Measurements from ENCODE around the gene HOMER1.
"Not testable (repeated sequence)": the region's sequence is repeated elsewhere in the genome, so short reads cannot be mapped to it uniquely, and the experiment has no call there.

Gene HOMER1

DNA sequence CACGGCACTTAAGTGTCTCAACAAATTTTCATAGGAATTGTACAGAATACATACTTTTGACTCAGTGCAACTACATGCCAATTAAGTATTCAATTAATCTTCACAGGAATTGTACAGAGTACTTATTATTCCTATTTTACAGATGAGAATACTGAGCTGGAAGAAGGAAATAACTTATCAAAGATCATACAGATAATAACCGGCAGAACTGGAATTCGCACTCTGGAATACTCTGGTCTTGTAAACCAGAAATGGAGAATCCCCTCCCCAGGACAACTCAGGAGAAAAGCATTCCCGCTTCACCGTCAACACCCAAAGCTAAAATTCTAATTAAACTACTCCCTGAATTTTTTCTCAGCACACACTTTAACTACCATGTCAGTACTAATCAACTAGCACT lies 112.7 kb downstream of the HOMER1 start:
- no peaks in the 10 kb centered on the region for H3K4me1 Mint-ChIP-seq (ENCODE audit: low read depth)
- H3K27ac Mint-ChIP-seq = no peak overlapping the region
- intact Hi-C loops (cut with micrococcal nuclease) = no loop called here
- H3K9me3 Mint-ChIP-seq = no peaks in the 10 kb centered on the region
- no peaks in the 10 kb centered on the region for H3K27me3 Mint-ChIP-seq
- no peaks in the 10 kb centered on the region for H3K36me3 Mint-ChIP-seq (ENCODE audit: low read depth)
- no peak overlapping the region for H3K4me3 Mint-ChIP-seq

DNA sequence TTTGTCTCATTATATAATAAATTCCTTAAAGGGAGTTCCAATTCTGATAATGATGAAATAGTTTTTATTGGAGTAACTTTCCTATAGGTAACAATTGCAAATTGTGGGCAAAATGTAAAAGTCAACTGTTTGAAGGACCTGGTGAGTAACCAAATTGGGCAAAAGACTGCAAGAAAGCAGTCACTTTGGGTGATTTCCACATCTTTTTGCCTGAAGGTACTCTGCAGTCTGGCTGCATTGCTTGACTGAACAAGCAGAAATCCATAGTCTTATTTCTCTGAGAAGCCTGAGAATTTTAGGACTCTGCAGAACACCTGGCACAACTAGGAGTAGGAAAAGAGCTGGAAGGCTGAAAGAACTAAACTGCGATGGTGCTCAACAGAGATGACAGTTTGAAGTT lies 114.9 kb downstream of the HOMER1 start:
- Mint-ChIP-seq H3K4me3 (no peak overlapping the region), H3K4me1 (ENCODE audit: low read depth) (no peaks in the 10 kb centered on the region), H3K9me3 (no peaks in the 10 kb centered on the region), H3K36me3 (ENCODE audit: low read depth) (no peaks in the 10 kb centered on the region), H3K27ac (no peak overlapping the region), H3K27me3 (no peaks in the 10 kb centered on the region)
- intact Hi-C loops (cut with micrococcal nuclease) = no loop called here

DNA sequence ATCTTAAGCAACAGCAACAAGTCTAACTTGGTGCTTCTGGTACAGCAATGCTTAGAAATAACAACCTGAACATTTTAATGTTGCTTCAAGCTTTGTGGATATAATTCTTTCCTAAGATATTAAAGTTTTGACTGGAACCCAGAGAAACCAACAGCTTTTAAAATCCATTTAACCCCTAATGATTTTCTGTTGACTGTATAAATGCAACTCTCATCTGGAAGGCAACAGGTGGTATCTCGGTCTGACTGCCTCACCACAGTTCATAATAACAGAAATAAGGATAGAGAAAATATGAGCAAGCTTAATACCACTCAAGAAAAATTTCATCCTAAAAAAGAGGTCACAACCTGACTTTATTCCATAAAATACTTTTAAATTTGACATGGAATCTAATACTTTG lies 116.9 kb downstream of the HOMER1 start:
- Mint-ChIP-seq H3K4me3 (no peak overlapping the region), H3K36me3 (ENCODE audit: low read depth) (no peaks in the 10 kb centered on the region), H3K27ac (no peak overlapping the region), H3K4me1 (ENCODE audit: low read depth) (no peaks in the 10 kb centered on the region), H3K27me3 (peaks cover 2% of the 10 kb centered on the region), H3K9me3 (no peaks in the 10 kb centered on the region)
- intact Hi-C loops (cut with micrococcal nuclease) = no loop called here

DNA sequence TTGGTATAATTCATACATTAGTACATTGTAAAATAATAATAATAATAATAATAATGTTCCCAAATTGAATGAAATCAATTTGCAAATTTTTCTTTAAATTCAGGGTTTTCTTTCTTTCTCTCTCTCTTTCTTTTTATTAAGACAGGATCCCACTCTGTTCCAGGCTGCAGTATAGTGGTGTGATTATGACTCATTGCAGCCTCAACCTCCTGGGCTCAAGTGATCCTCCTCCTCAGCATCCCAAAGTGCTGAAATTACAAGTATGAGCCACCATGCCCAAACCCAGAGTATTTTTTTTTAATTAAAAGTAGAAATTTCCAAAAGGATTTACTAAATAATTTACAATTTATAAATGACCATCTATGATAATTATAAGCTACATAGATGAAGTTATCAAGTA lies 117.7 kb downstream of the HOMER1 start:
- intact Hi-C loops (cut with micrococcal nuclease) = no loop called here
- Mint-ChIP-seq H3K9me3 (no peaks in the 10 kb centered on the region), H3K27me3 (peaks cover 2% of the 10 kb centered on the region), H3K27ac (no peak overlapping the region), H3K36me3 (ENCODE audit: low read depth) (no peaks in the 10 kb centered on the region), H3K4me1 (ENCODE audit: low read depth) (no peaks in the 10 kb centered on the region), H3K4me3 (no peak overlapping the region)

DNA sequence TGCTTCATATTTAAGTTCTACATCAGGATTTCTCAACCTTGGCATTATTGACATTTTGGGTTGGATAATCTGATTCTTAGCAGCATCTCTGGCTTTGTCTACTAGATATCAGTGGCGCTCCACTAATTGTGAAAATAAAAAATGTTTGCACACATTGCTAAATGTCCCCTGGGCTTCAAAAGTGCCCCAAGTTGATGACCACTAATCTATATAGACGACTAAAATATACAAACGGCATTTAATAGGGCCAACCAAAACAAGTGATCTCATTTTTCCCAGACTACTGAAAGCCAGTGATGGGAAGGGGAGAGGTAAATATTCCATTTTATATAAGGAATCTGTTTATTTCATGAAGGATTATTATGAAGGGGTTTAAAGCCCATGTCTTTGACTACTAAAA lies 118.6 kb downstream of the HOMER1 start:
- H3K27ac Mint-ChIP-seq = no peak overlapping the region
- intact Hi-C loops (cut with micrococcal nuclease) = no loop called here
- peaks cover 2% of the 10 kb centered on the region for H3K27me3 Mint-ChIP-seq
- no peak overlapping the region for H3K4me3 Mint-ChIP-seq
- no peaks in the 10 kb centered on the region for H3K36me3 Mint-ChIP-seq (ENCODE audit: low read depth)
- no peaks in the 10 kb centered on the region for H3K4me1 Mint-ChIP-seq (ENCODE audit: low read depth)
- H3K9me3 Mint-ChIP-seq = no peaks in the 10 kb centered on the region

DNA sequence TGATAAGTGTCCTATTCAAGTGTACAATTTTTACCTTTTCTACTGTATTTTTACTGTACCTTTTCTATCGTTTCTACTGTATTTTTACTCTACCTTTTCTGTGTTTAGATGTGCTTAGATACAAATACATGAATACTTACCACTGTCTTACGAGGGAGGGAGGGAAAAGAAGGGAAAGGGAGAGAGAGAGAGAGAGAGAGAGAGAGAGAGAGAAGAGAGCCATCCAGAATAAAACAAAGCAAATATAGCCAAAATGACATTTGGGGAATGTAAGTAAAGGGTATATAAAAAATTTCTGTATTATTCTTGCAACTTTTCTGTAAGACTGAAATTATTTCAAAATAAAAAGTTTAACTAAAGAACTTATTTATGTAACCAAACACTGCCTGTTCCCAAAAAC lies 121.2 kb downstream of the HOMER1 start:
- H3K4me1 Mint-ChIP-seq (ENCODE audit: low read depth) = no peaks in the 10 kb centered on the region
- H3K27ac Mint-ChIP-seq = no peak overlapping the region
- no peaks in the 10 kb centered on the region for H3K36me3 Mint-ChIP-seq (ENCODE audit: low read depth)
- H3K4me3 Mint-ChIP-seq = no peak overlapping the region
- H3K9me3 Mint-ChIP-seq = no peaks in the 10 kb centered on the region
- H3K27me3 Mint-ChIP-seq = peaks cover 2% of the 10 kb centered on the region
- intact Hi-C loops (cut with micrococcal nuclease) = no loop called here

DNA sequence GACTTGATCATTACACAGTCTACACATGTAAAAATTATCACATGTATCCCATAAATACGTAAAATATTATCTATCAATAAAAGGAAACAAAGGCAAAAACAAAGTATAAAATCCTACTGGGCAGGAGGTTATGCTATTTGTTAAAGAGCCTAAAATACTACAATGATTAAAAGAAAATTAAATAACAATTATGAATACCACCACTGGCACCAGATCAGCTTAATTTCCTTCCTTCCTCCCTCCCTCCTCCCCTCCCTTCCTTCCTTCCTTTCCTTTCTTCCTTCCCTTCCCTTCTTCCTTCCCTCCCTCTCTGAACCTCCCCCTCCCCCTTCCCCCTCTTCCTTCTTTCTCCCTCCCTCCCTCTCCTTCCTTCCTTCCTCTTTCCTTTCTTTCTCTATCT lies 127.3 kb downstream of the HOMER1 start:
- Mint-ChIP-seq H3K4me1 (ENCODE audit: low read depth) (peaks cover 5% of the 10 kb centered on the region), H3K36me3 (ENCODE audit: low read depth) (no peaks in the 10 kb centered on the region), H3K4me3 (no peak overlapping the region), H3K27me3 (no peaks in the 10 kb centered on the region), H3K9me3 (peaks cover 25% of the 10 kb centered on the region), H3K27ac (no peak overlapping the region)
- intact Hi-C loops (cut with micrococcal nuclease) = no loop called here

DNA sequence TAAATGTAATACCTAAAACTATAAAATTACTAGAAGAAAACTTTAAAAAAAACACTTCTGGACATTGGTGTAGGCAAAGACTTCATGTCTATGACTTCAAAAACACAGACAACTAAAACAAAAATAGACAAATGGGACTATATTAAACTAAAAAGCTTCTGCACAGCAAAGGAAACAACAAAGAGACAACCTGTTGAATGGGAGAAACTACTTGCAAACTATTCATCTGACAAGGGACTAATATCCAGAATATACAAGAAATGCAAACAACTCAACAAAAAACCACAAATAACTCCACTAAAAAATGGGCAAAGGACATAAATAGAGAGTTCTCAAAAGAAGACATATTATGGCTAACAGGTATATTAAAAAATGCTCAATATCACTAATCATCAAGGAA lies 128.8 kb downstream of the HOMER1 start:
- H3K4me1 Mint-ChIP-seq (ENCODE audit: low read depth); H3K36me3 Mint-ChIP-seq (ENCODE audit: low read depth); H3K4me3 Mint-ChIP-seq; H3K27me3 Mint-ChIP-seq; H3K27ac Mint-ChIP-seq; intact Hi-C loops (cut with micrococcal nuclease): not testable (repeated sequence)
- H3K9me3 Mint-ChIP-seq = peaks cover 34% of the 10 kb centered on the region

DNA sequence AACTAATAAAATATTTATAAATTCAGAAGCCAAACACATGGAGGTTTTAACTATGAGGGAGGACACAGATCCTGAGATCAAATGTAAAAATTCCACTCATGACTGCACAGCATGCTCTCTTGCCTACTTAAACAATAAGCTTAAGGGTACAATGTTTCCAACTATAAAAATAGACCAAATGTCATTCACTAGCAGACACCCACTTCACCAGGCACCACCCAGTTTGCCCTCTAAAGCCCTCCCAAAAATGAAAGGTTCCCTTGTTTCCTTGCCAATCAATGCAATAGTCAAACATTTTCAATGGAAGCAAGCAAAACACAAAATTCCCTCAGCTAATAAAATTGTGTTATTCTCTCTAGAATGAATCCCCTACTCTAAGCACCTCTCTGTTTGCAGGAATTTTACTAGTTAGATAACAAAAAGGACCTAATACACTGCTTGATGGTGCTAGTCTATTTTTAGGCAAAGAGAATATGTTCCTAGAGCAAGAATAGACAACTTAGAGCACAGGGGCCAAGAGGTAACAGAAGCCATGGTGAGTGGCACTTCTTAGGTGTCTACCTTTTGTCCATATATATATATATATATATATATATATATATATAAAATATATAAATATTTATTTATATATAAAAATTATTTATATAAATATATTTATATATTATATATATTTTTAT lies 135.3 kb downstream of the HOMER1 start:
- Mint-ChIP-seq H3K36me3 (ENCODE audit: low read depth) (no peaks in the 10 kb centered on the region), H3K4me1 (ENCODE audit: low read depth) (no peaks in the 10 kb centered on the region), H3K4me3 (no peak overlapping the region), H3K9me3 (peaks cover 33% of the 10 kb centered on the region), H3K27me3 (no peaks in the 10 kb centered on the region), H3K27ac (no peak overlapping the region)
- intact Hi-C loops (cut with micrococcal nuclease) = no loop called here

DNA sequence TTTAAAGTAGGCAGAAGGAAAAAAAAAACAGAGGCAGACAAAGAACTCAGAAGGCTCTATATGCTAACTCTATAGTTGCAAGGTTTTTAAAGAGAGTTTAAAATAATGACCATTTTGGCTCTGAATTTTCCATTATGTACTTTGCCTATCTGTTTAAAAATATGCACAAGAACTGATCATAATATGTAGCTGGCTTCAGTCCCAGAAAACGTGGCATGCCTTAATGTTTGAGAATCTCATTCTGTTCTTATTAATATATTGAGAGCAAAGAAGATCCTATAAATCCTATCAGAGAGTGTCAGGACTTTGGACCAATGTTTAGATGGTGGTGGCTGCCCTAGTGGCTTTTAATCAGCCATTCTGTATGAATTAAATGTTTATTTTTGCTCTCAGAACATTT lies 156.5 kb downstream of the HOMER1 start:
- Mint-ChIP-seq H3K36me3 (ENCODE audit: low read depth) (no peaks in the 10 kb centered on the region), H3K4me1 (ENCODE audit: low read depth) (no peaks in the 10 kb centered on the region), H3K27ac (no peak overlapping the region), H3K27me3 (no peaks in the 10 kb centered on the region), H3K4me3 (no peak overlapping the region), H3K9me3 (peaks cover 7% of the 10 kb centered on the region)
- intact Hi-C loops (cut with micrococcal nuclease) = no loop called here

DNA sequence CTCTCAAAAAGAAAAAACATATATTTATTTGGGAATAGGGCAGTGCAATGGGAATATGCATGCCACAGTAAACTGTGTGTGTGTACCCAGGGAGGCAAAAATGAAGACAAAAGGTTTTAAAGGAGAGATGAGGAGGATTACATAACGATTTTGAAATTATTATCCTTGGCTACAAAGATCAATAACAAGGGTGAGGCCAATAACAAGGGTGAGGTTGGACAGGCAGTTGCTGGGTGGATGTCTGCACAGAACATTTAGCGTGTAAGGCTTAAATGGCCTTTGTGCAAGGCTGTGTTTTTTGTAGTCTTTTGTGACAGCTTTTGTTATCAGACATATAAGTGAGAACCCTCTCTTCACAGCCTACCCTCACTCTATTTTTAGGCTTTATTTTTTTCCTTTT lies 164.1 kb downstream of the HOMER1 start:
- Mint-ChIP-seq H3K9me3 (peaks cover 9% of the 10 kb centered on the region), H3K36me3 (ENCODE audit: low read depth) (no peaks in the 10 kb centered on the region), H3K4me1 (ENCODE audit: low read depth) (no peaks in the 10 kb centered on the region), H3K27me3 (no peaks in the 10 kb centered on the region), H3K4me3 (no peak overlapping the region), H3K27ac (no peak overlapping the region)
- intact Hi-C loops (cut with micrococcal nuclease) = no loop called here

DNA sequence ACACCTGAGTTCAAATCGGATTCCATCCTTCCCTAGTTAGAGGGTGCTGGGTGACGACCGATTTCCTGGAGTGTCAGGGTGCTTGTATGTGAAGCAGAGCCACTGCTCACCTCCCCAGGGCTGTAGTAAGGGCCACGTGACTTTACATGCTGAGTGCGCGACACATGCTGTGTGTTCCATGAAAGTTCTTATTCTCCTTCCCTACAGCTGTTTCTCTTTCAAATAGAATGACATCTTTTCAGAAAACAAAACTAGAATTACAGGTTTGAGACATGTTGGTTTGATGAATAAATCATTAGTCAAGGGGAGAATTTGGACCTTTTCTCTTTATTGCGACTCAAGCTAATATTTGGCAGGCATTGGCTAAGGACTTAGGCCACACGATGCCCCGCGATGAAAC lies 164.9 kb downstream of the HOMER1 start:
- no peak overlapping the region for H3K27ac Mint-ChIP-seq
- H3K4me3 Mint-ChIP-seq = no peak overlapping the region
- no peaks in the 10 kb centered on the region for H3K4me1 Mint-ChIP-seq (ENCODE audit: low read depth)
- no peaks in the 10 kb centered on the region for H3K27me3 Mint-ChIP-seq
- intact Hi-C loops (cut with micrococcal nuclease) = no loop called here
- peaks cover 9% of the 10 kb centered on the region for H3K9me3 Mint-ChIP-seq
- H3K36me3 Mint-ChIP-seq (ENCODE audit: low read depth) = no peaks in the 10 kb centered on the region

DNA sequence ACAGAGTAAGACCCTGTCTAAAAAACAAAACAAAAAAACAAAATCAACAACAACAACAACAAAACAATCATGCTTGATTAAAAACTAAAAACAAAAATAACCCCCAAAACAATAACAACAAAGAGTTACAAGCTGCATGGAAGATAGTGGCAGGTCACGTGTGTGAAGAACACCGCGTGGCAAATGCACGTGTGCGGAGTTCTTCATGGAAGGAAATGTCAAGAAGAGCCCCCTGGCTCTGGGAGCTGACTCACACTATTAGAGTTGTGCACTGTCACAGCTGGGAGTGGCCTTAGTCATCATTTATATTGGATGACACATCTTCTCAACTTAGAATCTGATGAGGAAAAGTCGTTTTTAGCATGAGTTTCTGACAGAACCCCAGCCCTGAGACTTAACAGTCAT lies 167.5 kb downstream of the HOMER1 start:
- H3K4me1 Mint-ChIP-seq (ENCODE audit: low read depth) = no peaks in the 10 kb centered on the region
- intact Hi-C loops (cut with micrococcal nuclease) = no loop called here
- no peaks in the 10 kb centered on the region for H3K9me3 Mint-ChIP-seq
- H3K27ac Mint-ChIP-seq = no peak overlapping the region
- no peak overlapping the region for H3K4me3 Mint-ChIP-seq
- H3K27me3 Mint-ChIP-seq = no peaks in the 10 kb centered on the region
- no peaks in the 10 kb centered on the region for H3K36me3 Mint-ChIP-seq (ENCODE audit: low read depth)

DNA sequence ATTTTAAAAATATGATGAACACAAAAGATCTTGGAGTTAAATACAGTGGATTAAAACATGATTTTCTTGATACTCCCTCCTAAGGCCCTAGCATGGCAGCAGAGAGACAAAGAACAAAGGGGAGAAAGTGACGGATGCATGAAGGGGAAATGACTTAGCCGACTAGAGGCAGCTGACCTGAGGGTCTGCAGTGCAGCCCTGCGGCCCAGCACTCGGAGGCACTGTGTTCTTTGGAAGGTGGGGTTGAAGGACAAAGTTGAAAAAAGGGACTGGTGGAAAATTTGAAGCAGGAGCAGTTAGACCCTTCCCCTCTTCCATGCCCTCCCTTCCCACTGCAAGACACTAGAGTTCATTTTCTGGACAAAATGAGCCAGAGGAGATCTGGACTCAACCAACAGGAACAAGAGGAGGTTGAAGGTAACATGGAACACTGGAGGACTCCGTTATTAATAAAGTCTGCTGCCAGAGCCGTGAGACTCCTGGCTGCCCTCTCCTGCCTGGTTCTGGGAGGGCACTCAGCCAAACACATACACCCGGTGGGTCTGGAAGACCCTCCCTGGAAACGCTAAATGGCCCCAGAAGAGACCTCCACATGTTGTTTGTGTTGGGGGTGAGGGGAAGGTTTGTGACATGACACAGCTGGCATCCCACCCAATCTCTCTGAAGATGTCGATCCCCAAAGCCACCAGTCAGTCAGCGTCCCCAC lies 179.9 kb downstream of the HOMER1 start:
- Mint-ChIP-seq H3K36me3 (ENCODE audit: low read depth) (no peaks in the 10 kb centered on the region), H3K27ac (no peak overlapping the region), H3K4me1 (ENCODE audit: low read depth) (no peaks in the 10 kb centered on the region), H3K9me3 (no peaks in the 10 kb centered on the region), H3K4me3 (no peak overlapping the region), H3K27me3 (no peaks in the 10 kb centered on the region)
- intact Hi-C loops (cut with micrococcal nuclease) = no loop called here

DNA sequence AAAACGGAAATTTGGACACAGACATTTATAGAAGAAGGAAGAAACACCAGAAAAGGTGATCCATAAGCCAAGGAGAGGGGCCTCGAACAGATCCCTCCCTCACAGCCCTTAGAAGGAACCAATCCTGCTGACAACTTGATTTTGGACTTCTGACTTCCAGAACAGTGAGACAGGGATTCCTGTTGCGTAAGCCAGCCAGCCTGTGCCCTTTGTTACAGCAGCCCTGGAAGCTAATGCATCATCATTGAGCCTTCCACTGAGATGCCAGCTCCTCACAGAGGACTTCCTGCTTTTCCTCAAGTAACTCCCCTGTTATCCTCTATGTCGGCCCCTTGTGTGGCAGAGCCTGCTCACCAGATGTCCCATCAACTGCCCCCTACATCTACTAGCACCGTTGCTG lies 183.9 kb downstream of the HOMER1 start:
- intact Hi-C loops (cut with micrococcal nuclease) = no loop called here
- Mint-ChIP-seq H3K9me3 (no peaks in the 10 kb centered on the region), H3K27ac (no peak overlapping the region), H3K27me3 (no peaks in the 10 kb centered on the region), H3K4me3 (no peak overlapping the region), H3K36me3 (ENCODE audit: low read depth) (no peaks in the 10 kb centered on the region), H3K4me1 (ENCODE audit: low read depth) (no peaks in the 10 kb centered on the region)

Data from dendritic cell treated with granulocyte-macrophage colony-stimulating factor and Interleukin-4, amounts not matched to agents 40 ng/mL and 50 ng/mL, for 4 days (primary cell).